KG1 (cell line): ENCODE data around the gene CHL1.

ENCODE experiments used
- DNase-seq: peaks from one replicate; lab custom pipeline; 2025; lab: John Stamatoyannopoulos, UW

CHL1 gene

GRCh38 chr3:399647-400046, 203.1 kb downstream of the CHL1 start:
- DNase-seq = no peak

- DNase-seq = no peak
Measured at GRCh38 chr3:403826-404225, 207.3 kb downstream of the CHL1 start.

DNA sequence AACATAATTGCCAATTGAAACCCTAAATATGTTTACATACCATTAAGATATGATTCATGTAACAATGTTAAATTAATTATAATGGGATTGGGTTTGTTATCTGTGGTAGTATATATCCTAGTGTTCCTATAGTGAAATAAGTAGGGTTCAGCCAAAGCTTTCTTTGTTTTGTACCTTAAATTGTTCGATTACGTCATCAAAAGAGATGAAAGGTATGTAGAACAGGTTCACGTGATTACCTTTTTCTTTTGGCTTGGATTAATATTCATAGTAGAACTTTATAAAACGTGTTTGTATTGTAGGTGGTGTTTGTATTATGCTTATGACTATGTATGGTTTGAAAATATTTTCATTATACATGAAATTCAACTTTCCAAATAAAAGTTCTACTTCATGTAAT, 212.4 kb downstream of the CHL1 start:
- DNase-seq = no peak

- DNase-seq = no peak
Measured at GRCh38 chr3:411226-411625, 214.7 kb downstream of the CHL1 start.

DNA sequence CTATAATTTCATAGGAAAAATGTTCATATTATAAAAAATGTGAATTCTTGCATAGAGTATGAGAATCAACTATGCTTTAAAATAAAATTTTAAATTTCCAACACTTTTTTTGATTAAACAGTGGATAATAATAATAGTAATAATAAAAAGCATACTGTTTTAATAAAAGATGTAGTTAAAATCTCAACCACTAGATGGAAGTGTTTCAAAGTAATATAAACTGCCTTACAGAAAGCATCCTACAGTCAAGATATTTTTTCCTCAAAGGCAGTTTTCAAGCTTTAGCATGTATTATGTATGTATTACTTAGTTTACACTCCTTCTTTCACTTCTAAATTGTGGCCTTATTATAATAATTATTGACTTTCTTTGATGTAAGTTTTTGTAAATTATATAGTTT, 217.5 kb downstream of the CHL1 start:
- DNase-seq = no peak

GRCh38 chr3:418239-418929, 221.8 kb downstream of the CHL1 start:
- no peak for DNase-seq

DNA sequence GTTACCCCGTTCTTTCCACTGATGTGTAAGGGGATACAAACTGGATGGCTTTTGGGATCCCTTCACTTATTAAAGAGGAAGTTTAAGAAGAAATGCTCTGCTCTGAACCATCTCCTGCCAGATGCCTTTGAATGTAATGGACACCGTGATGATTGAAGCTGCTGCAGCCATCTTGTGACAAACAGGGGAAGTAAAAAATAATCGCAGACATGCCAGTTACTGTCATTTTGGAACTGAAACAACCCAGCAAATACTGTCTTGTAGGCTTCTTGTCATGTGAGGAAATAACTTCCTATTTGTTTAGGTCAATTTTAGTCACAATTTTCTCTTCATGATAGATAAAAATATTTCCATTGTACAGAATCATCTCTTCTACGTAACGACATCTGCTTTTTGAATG, 224.0 kb downstream of the CHL1 start:
- DNase-seq = no peak

DNA sequence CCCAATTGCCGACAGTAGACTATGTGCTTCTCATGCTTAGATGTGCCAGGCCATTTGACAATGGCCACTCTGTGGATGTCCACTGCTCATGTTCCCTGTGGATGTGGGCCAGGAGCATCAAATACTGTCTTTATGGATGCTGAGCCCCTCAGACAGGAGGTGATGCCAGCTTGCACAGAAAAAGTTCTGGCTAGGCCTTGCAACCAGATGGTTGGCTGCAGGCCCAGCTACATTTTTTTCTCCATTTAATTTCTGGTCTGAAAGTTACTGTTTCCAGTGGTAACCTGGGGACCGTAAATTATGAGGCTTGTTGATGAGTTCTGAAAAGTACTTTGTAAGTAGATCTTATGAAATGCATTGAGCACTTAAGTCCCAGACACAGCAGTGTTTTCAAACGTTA, 228.5 kb downstream of the CHL1 start:
- DNase-seq = no peak

GRCh38 chr3:426072-426471, 229.5 kb downstream of the CHL1 start:
- no peak for DNase-seq

DNA sequence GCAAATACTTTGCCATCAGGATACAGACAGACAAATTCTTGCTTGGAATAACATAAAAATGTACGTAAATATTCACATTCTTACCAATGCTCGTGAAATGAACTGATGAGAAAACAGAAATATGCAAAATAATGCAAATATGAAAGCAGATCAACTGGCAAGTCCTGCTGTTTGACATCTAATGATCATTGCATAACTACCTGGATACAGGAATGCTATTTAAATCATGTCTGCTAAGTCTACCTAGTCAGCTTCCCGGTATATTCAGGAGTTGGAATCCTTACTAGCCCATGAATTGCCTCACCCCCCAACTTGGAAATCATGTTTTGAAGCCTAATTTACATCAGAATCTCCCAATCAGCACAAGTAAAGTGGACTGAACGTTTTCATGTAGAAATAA, 230.6 kb downstream of the CHL1 start:
- DNase-seq = no peak

DNA sequence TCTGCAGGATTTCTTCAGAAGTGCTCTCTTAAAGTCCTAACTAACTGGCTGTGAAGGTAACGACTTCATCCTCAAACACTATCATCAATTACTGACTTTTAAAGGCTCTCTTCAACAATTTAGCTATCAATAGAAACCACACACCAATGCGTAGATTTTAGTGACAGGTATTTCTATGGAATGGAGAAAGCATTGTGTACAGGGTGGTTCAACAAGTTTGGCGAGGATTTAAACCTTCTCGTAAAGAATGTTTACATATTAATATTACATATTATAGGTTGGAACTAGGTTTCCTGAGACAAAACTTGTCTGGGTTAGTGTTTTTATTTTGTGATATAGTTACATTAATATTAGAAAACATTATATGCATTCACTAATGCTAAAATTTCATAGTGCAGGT, 233.6 kb downstream of the CHL1 start:
- DNase-seq = no peak

- DNase-seq = no peak
Measured at GRCh38 chr3:435161-435560, 238.6 kb downstream of the CHL1 start.

DNA sequence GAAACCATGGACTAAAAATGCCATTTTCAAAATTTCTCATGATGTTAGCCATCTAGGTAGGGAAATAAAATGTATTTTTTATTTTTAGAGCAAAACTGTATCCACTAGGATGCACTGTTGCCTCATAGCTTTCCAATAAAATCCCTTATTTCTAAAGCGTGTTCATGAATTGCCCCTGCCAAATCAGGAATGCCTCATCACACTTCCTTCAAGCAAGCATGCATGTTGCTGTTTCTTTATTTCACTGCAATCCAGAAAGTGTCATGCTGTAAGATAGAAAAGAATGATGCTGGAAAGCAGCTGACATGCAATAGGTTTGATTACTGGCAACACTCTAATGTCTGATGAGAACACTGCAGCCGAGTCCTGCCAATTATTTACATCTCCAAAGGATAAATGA, 239.5 kb downstream of the CHL1 start:
- DNase-seq = no peak

GRCh38 chr3:440826-441225, 244.3 kb downstream of the CHL1 start:
- DNase-seq = no peak

DNA sequence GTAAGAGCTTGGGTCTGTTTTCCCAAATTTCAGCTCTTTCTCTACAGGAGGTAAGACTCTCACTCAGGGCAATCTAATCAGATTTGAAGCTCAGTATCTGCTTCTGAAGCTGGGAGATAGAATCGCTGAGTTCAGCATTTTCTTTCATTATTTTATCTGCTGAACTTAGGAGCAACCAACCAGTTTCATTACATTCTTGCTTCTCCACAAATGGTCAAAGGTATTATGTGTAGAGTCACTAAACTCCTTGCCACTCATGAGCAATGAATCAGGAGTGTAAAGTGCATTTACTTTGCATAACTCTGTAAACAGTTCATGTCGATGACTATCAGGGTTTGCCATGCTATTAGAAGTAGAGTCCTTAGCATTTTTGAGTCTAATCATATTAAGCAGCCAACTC, 249.4 kb downstream of the CHL1 start:
- no peak for DNase-seq

DNA sequence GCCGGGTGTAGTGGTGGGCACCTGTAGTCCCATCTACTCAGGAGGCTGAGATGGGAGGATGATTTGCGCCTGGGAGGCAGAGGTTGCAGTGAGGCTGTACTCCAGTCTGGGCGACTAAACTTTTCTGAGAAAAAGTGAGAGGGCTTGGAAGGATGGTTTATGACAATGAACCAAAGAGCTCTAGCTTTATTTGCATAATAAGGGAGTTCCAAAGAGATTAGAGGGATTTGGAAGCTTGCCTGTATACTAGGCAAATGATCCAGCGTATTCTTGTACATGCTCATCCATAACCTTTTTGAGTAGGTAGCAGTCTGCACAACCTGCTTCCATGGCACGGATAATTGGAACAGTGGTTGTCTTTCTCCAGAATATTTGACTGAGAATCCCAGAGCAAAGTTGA, 251.1 kb downstream of the CHL1 start:
- DNase-seq = no peak

DNA sequence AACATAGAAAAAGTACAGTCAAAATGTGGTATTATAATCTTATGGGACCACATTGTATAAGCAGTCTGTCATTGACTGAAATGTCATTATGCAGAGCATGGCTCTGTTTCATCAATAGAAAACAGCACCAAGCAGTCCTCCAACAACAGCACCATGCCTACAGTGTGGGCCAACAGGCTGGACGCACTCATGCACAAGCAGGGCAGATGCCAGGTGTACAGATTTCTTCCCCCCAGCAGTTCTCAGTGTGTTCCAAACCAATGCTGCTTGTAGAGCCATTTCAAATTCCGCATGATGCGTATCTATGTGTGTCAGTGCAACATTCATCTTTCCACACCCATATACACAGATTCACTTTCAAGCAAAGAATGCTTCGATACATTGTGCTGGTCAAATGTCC, 253.1 kb downstream of the CHL1 start:
- no peak for DNase-seq

DNA sequence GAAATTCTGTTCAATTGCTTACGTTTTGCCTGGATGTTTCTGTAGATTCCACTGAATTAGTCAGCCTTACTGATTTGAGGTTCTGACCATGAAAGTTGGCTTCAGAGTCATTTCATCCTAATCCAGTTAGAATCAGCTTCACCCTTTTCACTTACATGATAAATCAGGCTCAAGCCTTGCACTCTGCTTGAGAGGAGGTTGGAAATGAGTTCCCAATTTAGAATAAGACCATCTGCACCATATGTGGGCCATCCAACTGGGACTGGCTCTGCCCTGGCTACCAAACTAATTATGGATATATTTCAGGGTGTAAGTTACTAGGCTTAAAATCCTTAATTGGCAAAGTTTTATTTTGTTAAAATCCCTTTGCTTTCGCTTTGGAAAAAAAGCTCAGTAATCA, 255.7 kb downstream of the CHL1 start:
- DNase-seq = no peak

- DNase-seq = no peak
Measured at GRCh38 chr3:453106-453505, 256.5 kb downstream of the CHL1 start.

DNA sequence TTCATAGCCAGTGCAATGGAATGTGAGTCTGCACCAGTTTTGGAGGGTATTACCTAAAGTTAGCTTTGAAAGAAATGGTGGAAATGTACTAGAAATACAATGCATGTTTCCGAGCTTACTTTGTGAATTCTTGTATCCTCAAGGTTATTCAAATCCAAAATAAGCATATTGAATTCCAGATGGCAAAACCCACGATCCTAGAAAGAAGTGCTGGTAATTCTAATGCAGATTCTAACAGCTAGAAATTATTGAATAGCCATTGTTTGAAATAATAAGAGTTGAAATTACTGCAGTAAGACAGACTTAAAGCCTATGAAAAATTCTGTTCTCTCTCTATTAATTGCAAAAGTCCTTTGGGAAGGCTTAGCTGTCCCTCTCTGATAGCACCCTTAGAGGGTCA, 258.4 kb downstream of the CHL1 start:
- DNase-seq = no peak

GRCh38 chr3:458124-458523, 261.6 kb downstream of the CHL1 start:
- no peak for DNase-seq

GRCh38 chr3:458653-459310, 262.2 kb downstream of the CHL1 start:
- DNase-seq = no peak
